ENCODE data around the gene UBE2E1.

UBE2E1 gene

GRCh38 chr3:23805633-23806533, at the start of gene UBE2E1:
Gene UBE2E1 (plus strand): TSS chr3:23805955. CDS start chr3:23807270, 1,315 bp downstream.
- peak; percentile 26 for DNase-seq (ENCODE audit: low read depth)

GRCh38 chr3:23756206-23756840, 49.4 kb upstream of the UBE2E1 start:
- DNase-seq (ENCODE audit: low read depth), result no peak

GRCh38 chr3:23758253-23758838, 47.4 kb upstream of the UBE2E1 start:
- DNase-seq (ENCODE audit: low read depth), result no peak

GRCh38 chr3:23760325-23760724, 45.4 kb upstream of the UBE2E1 start:
- DNase-seq (ENCODE audit: low read depth), result no peak

GRCh38 chr3:23760871-23761373, 44.8 kb upstream of the UBE2E1 start:
- no peak for DNase-seq (ENCODE audit: low read depth)

- no peak for DNase-seq (ENCODE audit: low read depth)
Observed at GRCh38 chr3:23761440-23761896, 44.3 kb upstream of the UBE2E1 start.

- DNase-seq (ENCODE audit: low read depth), result no peak
Observed at GRCh38 chr3:23762214-23762613, 43.5 kb upstream of the UBE2E1 start.

- no peak for DNase-seq (ENCODE audit: low read depth)
Observed at GRCh38 chr3:23762759-23763477, 42.8 kb upstream of the UBE2E1 start.

- no peak for DNase-seq (ENCODE audit: low read depth)
Observed at GRCh38 chr3:23764407-23764806, 41.3 kb upstream of the UBE2E1 start.

GRCh38 chr3:23767546-23767945, 38.2 kb upstream of the UBE2E1 start:
- DNase-seq (ENCODE audit: low read depth), result no peak

- DNase-seq (ENCODE audit: low read depth), result no peak
Observed at GRCh38 chr3:23775254-23775909, 30.4 kb upstream of the UBE2E1 start.

GRCh38 chr3:23776352-23776891, 29.3 kb upstream of the UBE2E1 start:
- DNase-seq (ENCODE audit: low read depth), result peak; percentile 82

GRCh38 chr3:23778446-23778845, 27.3 kb upstream of the UBE2E1 start:
- DNase-seq (ENCODE audit: low read depth), result peak; percentile 31

- no peak for DNase-seq (ENCODE audit: low read depth)
Observed at GRCh38 chr3:23779841-23780240, 25.9 kb upstream of the UBE2E1 start.

- no peak for DNase-seq (ENCODE audit: low read depth)
Observed at GRCh38 chr3:23781051-23781450, 24.7 kb upstream of the UBE2E1 start.

GRCh38 chr3:23781871-23782270, 23.9 kb upstream of the UBE2E1 start:
- no peak for DNase-seq (ENCODE audit: low read depth)

- DNase-seq (ENCODE audit: low read depth), result no peak
Observed at GRCh38 chr3:23785097-23785645, 20.6 kb upstream of the UBE2E1 start.

- no peak for DNase-seq (ENCODE audit: low read depth)
Observed at GRCh38 chr3:23785882-23786281, 19.9 kb upstream of the UBE2E1 start.

GRCh38 chr3:23791678-23792077, 14.1 kb upstream of the UBE2E1 start:
- no peak for DNase-seq (ENCODE audit: low read depth)

- no peak for DNase-seq (ENCODE audit: low read depth)
Observed at GRCh38 chr3:23793528-23794134, 12.1 kb upstream of the UBE2E1 start.
